Parathyroid adenoma (tissue), 2 donors: Measurements from ENCODE around the gene PIGR.
A peak's percentile ranks its signal among the peaks of the same experiment; 100 is the strongest.

Experiments
- H2AFZ ChIP-seq: fragments of 300-600 bp; sonication (generic); one replicate; pipeline ENCODE4 v1.7.0; 2017; ENCODE audit warnings: antibody characterized with exemption, mild to moderate bottlenecking
- H3K27ac ChIP-seq: fragments of 300-600 bp; sonication (generic); one replicate; pipeline ENCODE4 v1.7.0; 2017
- H3K27me3 ChIP-seq: fragments of 300-600 bp; sonication (generic); one replicate; pipeline ENCODE4 v1.7.0; 2017; ENCODE audit warnings: low read length; ENCODE audit not compliant: control insufficient read depth, insufficient read depth
- H3K36me3 ChIP-seq: fragments of 300-600 bp; sonication (generic); one replicate; pipeline ENCODE4 v1.7.0; 2017; ENCODE audit warnings: low read length; ENCODE audit not compliant: control insufficient read depth, insufficient read depth
- H3K4me1 ChIP-seq: fragments of 300-600 bp; sonication (generic); one replicate; pipeline ENCODE4 v1.7.0; 2017; ENCODE audit warnings: control low read depth
- H3K4me2 ChIP-seq: fragments of 300-600 bp; sonication (generic); one replicate; pipeline ENCODE4 v1.7.0; 2017; ENCODE audit warnings: low read length
- H3K4me3 ChIP-seq: fragments of 300-600 bp; sonication (generic); one replicate; pipeline ENCODE4 v1.7.0; 2017; ENCODE audit warnings: low read depth, low read length
- H3K79me2 ChIP-seq: fragments of 300-600 bp; sonication (generic); one replicate; pipeline ENCODE4 v1.7.0; 2017; ENCODE audit warnings: control low read depth
- H3K9ac ChIP-seq: fragments of 300-600 bp; sonication (generic); one replicate; pipeline ENCODE4 v1.7.0; 2017; ENCODE audit warnings: mild to moderate bottlenecking
- H3K9me3 ChIP-seq: fragments of 300-600 bp; sonication (generic); one replicate; pipeline ENCODE4 v1.7.0; 2017; ENCODE audit warnings: low read length; ENCODE audit not compliant: control insufficient read depth
- CTCF ChIP-seq: fragments of 300-600 bp; sonication (generic); IDR thresholded peaks from one replicate; pipeline ENCODE4 v1.7.0; 2017; ENCODE audit warnings: antibody characterized with exemption, mild to moderate bottlenecking
- donor health status: primary hyperparathyroidism.

Gene PIGR

GRCh38 chr1:206909883-206910318 is 36.4 kb downstream of the PIGR start:
- peak overlapping the region; percentile 52 for H3K4me3 ChIP-seq
- no peaks in the 10 kb centered on the region for H3K79me2 ChIP-seq
- peak overlapping the region; percentile 50 for H3K4me2 ChIP-seq
- H3K36me3 ChIP-seq, result no peaks in the 10 kb centered on the region
- no peaks in the 10 kb centered on the region for H3K27me3 ChIP-seq
- H2AFZ ChIP-seq, result peak overlapping the region; percentile 83
- no peaks in the 10 kb centered on the region for H3K9me3 ChIP-seq
- peak overlapping the region; percentile 36 for H3K27ac ChIP-seq
- H3K4me1 ChIP-seq, result no peaks in the 10 kb centered on the region
- TF ChIP-seq CTCF, result no peak
- no peak overlapping the region for H3K9ac ChIP-seq

- H2AFZ ChIP-seq, result peak overlapping the region; percentile 83
- peak overlapping the region; percentile 50 for H3K4me2 ChIP-seq
- H3K79me2 ChIP-seq, result no peaks in the 10 kb centered on the region
- no peaks in the 10 kb centered on the region for H3K27me3 ChIP-seq
- TF ChIP-seq CTCF, result no peak
- H3K4me1 ChIP-seq, result no peaks in the 10 kb centered on the region
- H3K9me3 ChIP-seq, result no peaks in the 10 kb centered on the region
- H3K9ac ChIP-seq, result no peak overlapping the region
- peak overlapping the region; percentile 36 for H3K27ac ChIP-seq
- peak overlapping the region; percentile 52 for H3K4me3 ChIP-seq
- no peaks in the 10 kb centered on the region for H3K36me3 ChIP-seq
Observed at GRCh38 chr1:206909161-206909882, 36.9 kb downstream of the PIGR start.

GRCh38 chr1:206908038-206908437 is 38.2 kb downstream of the PIGR start:
- no peaks in the 10 kb centered on the region for H3K4me1 ChIP-seq
- no peak overlapping the region for H3K27ac ChIP-seq
- no peak overlapping the region for H3K9ac ChIP-seq
- H3K36me3 ChIP-seq, result no peaks in the 10 kb centered on the region
- no peaks in the 10 kb centered on the region for H3K9me3 ChIP-seq
- TF ChIP-seq CTCF, result no peak
- no peaks in the 10 kb centered on the region for H3K27me3 ChIP-seq
- no peak overlapping the region for H2AFZ ChIP-seq
- H3K4me2 ChIP-seq, result no peak overlapping the region
- H3K4me3 ChIP-seq, result no peak overlapping the region
- H3K79me2 ChIP-seq, result no peaks in the 10 kb centered on the region

GRCh38 chr1:206907304-206907991 is 38.8 kb downstream of the PIGR start:
- H3K27me3 ChIP-seq, result no peaks in the 10 kb centered on the region
- no peak overlapping the region for H3K27ac ChIP-seq
- H3K36me3 ChIP-seq, result no peaks in the 10 kb centered on the region
- H2AFZ ChIP-seq, result no peak overlapping the region
- H3K4me1 ChIP-seq, result no peaks in the 10 kb centered on the region
- H3K4me2 ChIP-seq, result no peak overlapping the region
- no peaks in the 10 kb centered on the region for H3K9me3 ChIP-seq
- no peaks in the 10 kb centered on the region for H3K79me2 ChIP-seq
- H3K9ac ChIP-seq, result no peak overlapping the region
- H3K4me3 ChIP-seq, result no peak overlapping the region
- peak; percentile 11 for TF ChIP-seq CTCF
